GM12872 (cell line): ENCODE data around the gene ADAMTS2.

ENCODE experiments used
- CTCF ChIP-seq: IDR thresholded peaks from 3 replicates; pipeline ENCODE4 v1.5.1; 2011; ENCODE audit warnings: low read depth, mild to moderate bottlenecking, low read length, moderate library complexity; ENCODE audit not compliant: insufficient read depth

The ADAMTS2 gene

GRCh38 chr5:179379321-179379890, 34.1 kb upstream of the ADAMTS2 start:
- TF ChIP-seq CTCF: no peak

GRCh38 chr5:179378441-179379271, 33.4 kb upstream of the ADAMTS2 start:
- no peak for TF ChIP-seq CTCF

GRCh38 chr5:179378116-179378440, 32.8 kb upstream of the ADAMTS2 start:
- no peak for TF ChIP-seq CTCF

GRCh38 chr5:179377421-179378115, 32.3 kb upstream of the ADAMTS2 start:
- no peak for TF ChIP-seq CTCF

DNA sequence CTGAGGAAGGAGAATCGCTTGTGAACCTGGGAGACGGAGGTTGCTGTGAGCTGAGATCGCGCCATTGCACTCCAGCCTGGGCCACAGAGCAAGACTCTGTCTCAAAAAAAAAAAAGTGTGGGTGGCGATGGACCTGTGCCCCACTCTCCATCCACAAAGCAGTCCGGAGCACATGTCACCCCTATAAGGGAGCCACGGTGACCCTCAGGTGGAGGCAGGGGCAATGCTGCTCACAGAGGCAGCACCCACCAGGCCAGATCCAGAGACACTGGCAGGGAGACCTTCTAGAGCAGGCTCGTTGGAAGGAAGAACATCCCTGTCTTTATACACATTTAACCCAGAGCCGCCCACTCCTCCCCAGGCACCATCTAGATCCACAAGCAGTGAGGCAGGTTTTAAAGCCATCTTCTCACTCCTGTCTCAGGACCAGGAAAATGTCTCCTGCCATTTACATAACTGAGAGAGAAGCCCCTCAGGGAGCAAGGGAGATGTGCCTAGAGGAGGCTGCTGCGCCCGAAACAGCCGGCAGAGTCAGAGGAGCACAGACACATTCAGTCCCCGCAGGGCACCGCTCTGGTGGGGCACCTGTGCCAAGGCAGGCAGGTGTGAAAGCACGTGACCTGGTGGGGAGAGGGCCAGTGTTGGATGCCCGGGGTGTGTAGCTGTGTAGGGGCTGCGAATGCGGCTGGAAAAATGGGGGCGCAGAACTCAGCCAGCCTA, 31.6 kb upstream of the ADAMTS2 start:
- no peak for TF ChIP-seq CTCF

DNA sequence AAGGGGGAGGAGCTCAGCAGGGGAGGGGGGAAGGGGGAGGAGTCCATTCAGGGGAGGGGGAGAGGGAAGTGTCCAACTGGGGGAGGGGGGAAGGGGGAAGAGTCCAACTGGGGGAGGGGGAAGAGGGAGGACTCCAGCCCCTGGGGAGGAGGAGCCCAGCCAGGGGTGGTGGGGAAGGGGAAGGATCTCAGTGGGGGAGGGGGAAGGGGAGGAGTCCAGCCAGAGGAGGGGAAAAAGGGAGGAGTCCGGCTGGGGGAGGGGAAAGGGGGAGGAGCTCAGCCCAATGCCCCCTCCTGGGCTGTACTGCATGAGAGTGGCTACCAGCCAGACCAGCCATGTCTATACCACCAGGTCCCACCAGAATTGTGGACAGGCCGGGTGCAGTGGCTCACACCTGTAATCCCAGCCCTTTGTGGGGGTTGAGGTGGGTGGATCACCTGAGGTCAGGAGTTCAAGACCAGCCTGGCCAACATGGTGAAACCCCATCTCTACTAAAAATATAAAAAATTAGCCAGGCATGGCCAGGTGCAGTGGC, 30.6 kb upstream of the ADAMTS2 start:
- TF ChIP-seq CTCF: no peak

- no peak for TF ChIP-seq CTCF
Observed at GRCh38 chr5:179375236-179375685, 30.0 kb upstream of the ADAMTS2 start.
